ENCODE results near the gene FAM53B.

The FAM53B gene

GRCh38 chr10:124706462-124707143, 37.6 kb downstream of the FAM53B start:
- Histone ChIP-seq H3K4me3 (ENCODE audit: low read depth, low read length) (no peak overlapping the region), H3K9me3 (ENCODE audit: control insufficient read depth, insufficient read depth, low read depth, low read length) (no peaks in the 10 kb centered on the region), H3K36me3 (ENCODE audit: control insufficient read depth, insufficient read depth, low read length) (peaks cover 14% of the 10 kb centered on the region), H3K9ac (ENCODE audit: low read length) (no peak overlapping the region), H3K27ac (ENCODE audit: low read depth, low read length) (no peak overlapping the region), H3K27me3 (ENCODE audit: control insufficient read depth, insufficient read depth, low read length) (no peaks in the 10 kb centered on the region), H3K4me1 (ENCODE audit: control insufficient read depth, insufficient read depth, low read length) (peaks cover 37% of the 10 kb centered on the region)

- no peak overlapping the region for H3K27ac ChIP-seq (ENCODE audit: low read depth, low read length)
- H3K27me3 ChIP-seq (ENCODE audit: control insufficient read depth, insufficient read depth, low read length) = no peaks in the 10 kb centered on the region
- H3K36me3 ChIP-seq (ENCODE audit: control insufficient read depth, insufficient read depth, low read length) = peaks cover 14% of the 10 kb centered on the region
- no peaks in the 10 kb centered on the region for H3K9me3 ChIP-seq (ENCODE audit: control insufficient read depth, insufficient read depth, low read depth, low read length)
- peaks cover 37% of the 10 kb centered on the region for H3K4me1 ChIP-seq (ENCODE audit: control insufficient read depth, insufficient read depth, low read length)
- H3K9ac ChIP-seq (ENCODE audit: low read length) = no peak overlapping the region
- H3K4me3 ChIP-seq (ENCODE audit: low read depth, low read length) = no peak overlapping the region
Measured at GRCh38 chr10:124705817-124706461, 38.2 kb downstream of the FAM53B start.

GRCh38 chr10:124705381-124705740, 38.8 kb downstream of the FAM53B start:
- Histone ChIP-seq H3K27ac (ENCODE audit: low read depth, low read length) (no peak overlapping the region), H3K4me3 (ENCODE audit: low read depth, low read length) (no peak overlapping the region), H3K4me1 (ENCODE audit: control insufficient read depth, insufficient read depth, low read length) (peaks cover 36% of the 10 kb centered on the region), H3K36me3 (ENCODE audit: control insufficient read depth, insufficient read depth, low read length) (peaks cover 14% of the 10 kb centered on the region), H3K9ac (ENCODE audit: low read length) (no peak overlapping the region), H3K27me3 (ENCODE audit: control insufficient read depth, insufficient read depth, low read length) (no peaks in the 10 kb centered on the region), H3K9me3 (ENCODE audit: control insufficient read depth, insufficient read depth, low read depth, low read length) (no peaks in the 10 kb centered on the region)

- Histone ChIP-seq H3K27ac (ENCODE audit: low read depth, low read length) (no peak overlapping the region), H3K4me3 (ENCODE audit: low read depth, low read length) (no peak overlapping the region), H3K27me3 (ENCODE audit: control insufficient read depth, insufficient read depth, low read length) (no peaks in the 10 kb centered on the region), H3K9ac (ENCODE audit: low read length) (no peak overlapping the region), H3K36me3 (ENCODE audit: control insufficient read depth, insufficient read depth, low read length) (peaks cover 14% of the 10 kb centered on the region), H3K4me1 (ENCODE audit: control insufficient read depth, insufficient read depth, low read length) (peaks cover 30% of the 10 kb centered on the region), H3K9me3 (ENCODE audit: control insufficient read depth, insufficient read depth, low read depth, low read length) (no peaks in the 10 kb centered on the region)
Measured at GRCh38 chr10:124704428-124705380, 39.5 kb downstream of the FAM53B start.

GRCh38 chr10:124703778-124704427, 40.3 kb downstream of the FAM53B start:
- no peaks in the 10 kb centered on the region for H3K9me3 ChIP-seq (ENCODE audit: control insufficient read depth, insufficient read depth, low read depth, low read length)
- H3K9ac ChIP-seq (ENCODE audit: low read length) = no peak overlapping the region
- H3K4me3 ChIP-seq (ENCODE audit: low read depth, low read length) = no peak overlapping the region
- H3K4me1 ChIP-seq (ENCODE audit: control insufficient read depth, insufficient read depth, low read length) = peaks cover 24% of the 10 kb centered on the region
- no peak overlapping the region for H3K27ac ChIP-seq (ENCODE audit: low read depth, low read length)
- H3K27me3 ChIP-seq (ENCODE audit: control insufficient read depth, insufficient read depth, low read length) = no peaks in the 10 kb centered on the region
- peaks cover 14% of the 10 kb centered on the region for H3K36me3 ChIP-seq (ENCODE audit: control insufficient read depth, insufficient read depth, low read length)

GRCh38 chr10:124703372-124703771, 40.8 kb downstream of the FAM53B start:
- Histone ChIP-seq H3K9me3 (ENCODE audit: control insufficient read depth, insufficient read depth, low read depth, low read length) (no peaks in the 10 kb centered on the region), H3K27ac (ENCODE audit: low read depth, low read length) (no peak overlapping the region), H3K27me3 (ENCODE audit: control insufficient read depth, insufficient read depth, low read length) (no peaks in the 10 kb centered on the region), H3K9ac (ENCODE audit: low read length) (no peak overlapping the region), H3K4me3 (ENCODE audit: low read depth, low read length) (no peak overlapping the region), H3K36me3 (ENCODE audit: control insufficient read depth, insufficient read depth, low read length) (peaks cover 14% of the 10 kb centered on the region), H3K4me1 (ENCODE audit: control insufficient read depth, insufficient read depth, low read length) (peaks cover 18% of the 10 kb centered on the region)

- H3K27ac ChIP-seq (ENCODE audit: low read depth, low read length) = no peak overlapping the region
- H3K4me1 ChIP-seq (ENCODE audit: control insufficient read depth, insufficient read depth, low read length) = peaks cover 20% of the 10 kb centered on the region
- H3K9me3 ChIP-seq (ENCODE audit: control insufficient read depth, insufficient read depth, low read depth, low read length) = no peaks in the 10 kb centered on the region
- H3K9ac ChIP-seq (ENCODE audit: low read length) = no peak overlapping the region
- no peak overlapping the region for H3K4me3 ChIP-seq (ENCODE audit: low read depth, low read length)
- H3K27me3 ChIP-seq (ENCODE audit: control insufficient read depth, insufficient read depth, low read length) = no peaks in the 10 kb centered on the region
- peaks cover 14% of the 10 kb centered on the region for H3K36me3 ChIP-seq (ENCODE audit: control insufficient read depth, insufficient read depth, low read length)
Measured at GRCh38 chr10:124701881-124702656, 42.1 kb downstream of the FAM53B start.

GRCh38 chr10:124701435-124701834, 42.7 kb downstream of the FAM53B start:
- Histone ChIP-seq H3K36me3 (ENCODE audit: control insufficient read depth, insufficient read depth, low read length) (peaks cover 14% of the 10 kb centered on the region), H3K4me3 (ENCODE audit: low read depth, low read length) (no peak overlapping the region), H3K27ac (ENCODE audit: low read depth, low read length) (no peak overlapping the region), H3K9ac (ENCODE audit: low read length) (no peak overlapping the region), H3K27me3 (ENCODE audit: control insufficient read depth, insufficient read depth, low read length) (no peaks in the 10 kb centered on the region), H3K4me1 (ENCODE audit: control insufficient read depth, insufficient read depth, low read length) (peaks cover 20% of the 10 kb centered on the region), H3K9me3 (ENCODE audit: control insufficient read depth, insufficient read depth, low read depth, low read length) (no peaks in the 10 kb centered on the region)

GRCh38 chr10:124701038-124701365, 43.2 kb downstream of the FAM53B start:
- Histone ChIP-seq H3K36me3 (ENCODE audit: control insufficient read depth, insufficient read depth, low read length) (peaks cover 9% of the 10 kb centered on the region), H3K4me3 (ENCODE audit: low read depth, low read length) (no peak overlapping the region), H3K4me1 (ENCODE audit: control insufficient read depth, insufficient read depth, low read length) (peaks cover 16% of the 10 kb centered on the region), H3K9me3 (ENCODE audit: control insufficient read depth, insufficient read depth, low read depth, low read length) (no peaks in the 10 kb centered on the region), H3K27ac (ENCODE audit: low read depth, low read length) (no peak overlapping the region), H3K9ac (ENCODE audit: low read length) (no peak overlapping the region), H3K27me3 (ENCODE audit: control insufficient read depth, insufficient read depth, low read length) (no peaks in the 10 kb centered on the region)

- H3K27ac ChIP-seq (ENCODE audit: low read depth, low read length) = no peak overlapping the region
Measured at GRCh38 chr10:124700293-124701037, 43.7 kb downstream of the FAM53B start.

More at GRCh38 chr10:124700293-124701037, 43.7 kb downstream of the FAM53B start:
- Histone ChIP-seq H3K36me3 (ENCODE audit: control insufficient read depth, insufficient read depth, low read length) (peaks cover 6% of the 10 kb centered on the region), H3K4me3 (ENCODE audit: low read depth, low read length) (no peak overlapping the region), H3K27me3 (ENCODE audit: control insufficient read depth, insufficient read depth, low read length) (no peaks in the 10 kb centered on the region), H3K9me3 (ENCODE audit: control insufficient read depth, insufficient read depth, low read depth, low read length) (no peaks in the 10 kb centered on the region), H3K4me1 (ENCODE audit: control insufficient read depth, insufficient read depth, low read length) (peaks cover 11% of the 10 kb centered on the region), H3K9ac (ENCODE audit: low read length) (no peak overlapping the region)

Data from HUES6 (cell line).